GM23338 (cell line): Measurements from ENCODE around the gene ENDOV. TPM values are rescaled to one million over a fixed set of nuclear protein-coding genes. Genes with fewer than 3 reads are reported as not detected.

Experiments used
- ATAC-seq: fragments of 200-7000 bp; cut with Tn5 transposase; 3 replicates; pipeline ENCODE4 v1.9.1; 2020
- DNase-seq: peaks from one replicate; pipeline ENCODE4 v3.0.0-alpha.2; 2015; ENCODE audit warnings: low spot score
- H2AFZ ChIP-seq: fragments of 200-600 bp; sonication (generic); 2 replicates; pipeline ENCODE4 v1.8.0; 2016; ENCODE audit warnings: antibody characterized with exemption, mild to moderate bottlenecking, moderate library complexity
- H3F3A ChIP-seq: fragments of 200-600 bp; sonication (generic); replicated peaks from 2 replicates; pipeline ENCODE4 v1.8.0; 2017; ENCODE audit warnings: antibody characterized with exemption, mixed run types, low read depth
- H3K27ac ChIP-seq: fragments of 200-600 bp; sonication (generic); 2 replicates; pipeline ENCODE4 v1.6.1; 2016; ENCODE audit warnings: low read depth
- H3K27me3 ChIP-seq: fragments of 200-600 bp; sonication (generic); 2 replicates; pipeline ENCODE4 v1.8.0; 2016; ENCODE audit warnings: mild to moderate bottlenecking, mixed run types, moderate library complexity; ENCODE audit not compliant: insufficient read depth
- H3K36me3 ChIP-seq: fragments of 200-600 bp; sonication (generic); 2 replicates; pipeline ENCODE4 v1.8.0; 2016; ENCODE audit warnings: mild to moderate bottlenecking; ENCODE audit not compliant: insufficient read depth
- H3K4me1 ChIP-seq: fragments of 200-600 bp; sonication (generic); 2 replicates; pipeline ENCODE4 v1.8.0; 2016; ENCODE audit warnings: mild to moderate bottlenecking, moderate library complexity; ENCODE audit not compliant: insufficient read depth
- H3K4me2 ChIP-seq: fragments of 200-600 bp; sonication (generic); 2 replicates; pipeline ENCODE4 v1.7.1; 2017; ENCODE audit warnings: mixed run types
- H3K4me3 ChIP-seq: fragments of 200-600 bp; sonication (generic); 2 replicates; pipeline ENCODE4 v1.6.1; 2016; ENCODE audit warnings: mixed run types
- H3K79me2 ChIP-seq: fragments of 200-600 bp; sonication (generic); replicated peaks from 2 replicates; pipeline ENCODE4 v1.8.0; 2017; ENCODE audit warnings: mild to moderate bottlenecking; ENCODE audit not compliant: insufficient read depth
- H3K9me2 ChIP-seq: fragments of 200-600 bp; sonication (generic); 2 replicates; pipeline ENCODE4 v1.8.0; 2017; ENCODE audit not compliant: insufficient read depth
- H4K20me1 ChIP-seq: fragments of 200-600 bp; sonication (generic); replicated peaks from 2 replicates; pipeline ENCODE4 v1.8.0; 2017; ENCODE audit warnings: mild to moderate bottlenecking; ENCODE audit not compliant: insufficient read depth
- H3K27ac Mint-ChIP-seq: 2 replicates; pipeline ENCODE4 v1.8.0; 2020; ENCODE audit warnings: inconsistent platforms, mild to moderate bottlenecking, moderate library complexity, mixed read lengths
- H3K27me3 Mint-ChIP-seq: 3 replicates; pipeline ENCODE4 v1.8.0; 2022; ENCODE audit warnings: low read depth, mild to moderate bottlenecking, moderate library complexity, mixed read lengths, inconsistent platforms; ENCODE audit not compliant: insufficient read depth, poor library complexity
- H3K36me3 Mint-ChIP-seq: 3 replicates; pipeline ENCODE4 v1.8.0; 2021; ENCODE audit warnings: low read depth, mild to moderate bottlenecking, inconsistent platforms, moderate library complexity, mixed read lengths
- H3K4me1 Mint-ChIP-seq: 3 replicates; pipeline ENCODE4 v1.8.0; 2020; ENCODE audit warnings: mild to moderate bottlenecking, inconsistent platforms, mixed read lengths
- H3K4me3 Mint-ChIP-seq: 3 replicates; pipeline ENCODE4 v1.8.0; 2021; ENCODE audit warnings: moderate library complexity, mild to moderate bottlenecking, inconsistent platforms, mixed read lengths
- H3K9me3 Mint-ChIP-seq: 3 replicates; pipeline ENCODE4 v1.8.0; 2020; ENCODE audit warnings: moderate library complexity, mild to moderate bottlenecking, inconsistent platforms, mixed read lengths
- CREB1 ChIP-seq: fragments of 250-450 bp; sonication (Bioruptor Pico); IDR thresholded peaks from 2 replicates; pipeline ENCODE4 v1.5.0; 2020; ENCODE audit warnings: low read depth, mild to moderate bottlenecking, moderate library complexity
- EZH2 ChIP-seq: fragments of 200-600 bp; sonication (generic); IDR thresholded peaks from one replicate; pipeline ENCODE4 v1.8.0; 2017; ENCODE audit warnings: antibody characterized with exemption, mild to moderate bottlenecking, low read depth; ENCODE audit not compliant: unreplicated experiment
- EZH2phosphoT487 ChIP-seq: fragments of 200-600 bp; sonication (generic); IDR thresholded peaks from one replicate; pipeline ENCODE4 v1.8.1; 2018; ENCODE audit warnings: antibody characterized with exemption; ENCODE audit not compliant: unreplicated experiment
- NANOG ChIP-seq: IDR thresholded peaks from 2 replicates; pipeline ENCODE4 v1.6.1; 2016; ENCODE audit warnings: antibody characterized with exemption, borderline replicate concordance
- POLR2AphosphoS5 ChIP-seq: IDR thresholded peaks from 2 replicates; pipeline ENCODE4 v1.6.1; 2016; ENCODE audit warnings: antibody characterized with exemption, low read depth
- STAT1 ChIP-seq: IDR thresholded peaks from one replicate; pipeline ENCODE4 v1.6.1; 2016; ENCODE audit warnings: antibody characterized with exemption; ENCODE audit not compliant: unreplicated experiment
- ZNF114 ChIP-seq: fragments of 250-450 bp; sonication (Bioruptor Pico); IDR thresholded peaks from 2 replicates; pipeline ENCODE4 v1.5.0; 2020; ENCODE audit warnings: mild to moderate bottlenecking, moderate library complexity
- ZNF331 ChIP-seq: fragments of 250-450 bp; sonication (Bioruptor Pico); IDR thresholded peaks from 2 replicates; pipeline ENCODE4 v1.5.0; 2020; ENCODE audit warnings: low read depth, mild to moderate bottlenecking, moderate library complexity
- polyA plus RNA-seq: library from polyadenylated mRNA; unstranded; fragments of >200 nt; fragmentation: Nextera tagmentation; extraction: Ambion mirVana; gene quantifications from 2 replicates; pipeline ENCODE4 v1.2.1, GENCODE V29; 2016
- total RNA-seq: library from RNA; depleted of rRNA; stranded (reverse); fragments of >200 nt; shearing (Covaris generic); gene quantifications from 2 replicates; pipeline ENCODE4 v1.2.3, GENCODE V29; 2014
- TF ChIP-seq, protein P1 (sequence below): IDR thresholded peaks from 2 replicates; pipeline ENCODE4 v1.6.1; 2016; ENCODE audit warnings: antibody characterized with exemption
- TF ChIP-seq, protein P2 (sequence below): IDR thresholded peaks from one replicate; pipeline ENCODE4 v1.6.1; 2018; ENCODE audit warnings: antibody characterized with exemption; ENCODE audit not compliant: unreplicated experiment
- TF ChIP-seq, protein P3 (sequence below): fragments of 250-450 bp; sonication (Bioruptor Pico); IDR thresholded peaks from 2 replicates; pipeline ENCODE4 v1.5.0; 2020; ENCODE audit warnings: mild to moderate bottlenecking, moderate library complexity

ENDOV gene
- total and polyA plus RNA-seq, 2 experiments from 2014 or later = 11.5 to 16.1 TPM

DNA sequence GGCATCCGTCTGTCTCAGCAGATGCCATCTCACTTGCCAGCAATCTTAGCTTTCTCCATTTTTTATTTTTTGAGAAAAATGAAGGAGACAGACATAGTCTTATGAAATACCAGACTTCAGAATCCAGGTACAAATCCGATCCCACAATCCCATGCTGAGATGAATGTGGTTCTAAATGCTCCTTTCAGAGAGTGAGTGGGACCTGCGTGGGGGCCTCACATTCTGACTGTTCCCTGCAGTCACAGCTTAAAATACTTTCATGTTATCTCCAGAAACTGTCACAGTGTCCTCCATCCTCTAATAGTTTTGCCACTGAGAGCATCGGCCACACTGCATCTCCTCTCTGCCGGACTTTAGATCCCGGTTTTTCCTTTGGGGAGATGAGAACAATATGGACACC is 34.9 kb upstream of the ENDOV start:
- no peak for TF ChIP-seq NANOG
- H3K9me3 Mint-ChIP-seq = no peaks in the 10 kb centered on the region
- H3K4me2 ChIP-seq = no peak overlapping the region
- no peaks in the 10 kb centered on the region for H3K79me2 ChIP-seq
- H2AFZ ChIP-seq = no peak overlapping the region
- peaks cover 81% of the 10 kb centered on the region for H3K36me3 Mint-ChIP-seq
- peaks cover 7% of the 10 kb centered on the region; the same call in 2 of the 3 replicates for H3K4me1 Mint-ChIP-seq
- ATAC-seq = no peak
- H3K27me3 Mint-ChIP-seq = peaks cover 10% of the 10 kb centered on the region
- no peak for DNase-seq
- H3F3A ChIP-seq = no peaks in the 10 kb centered on the region
- no peaks in the 10 kb centered on the region for H3K4me1 ChIP-seq
- no peaks in the 10 kb centered on the region for H3K27me3 ChIP-seq
- H3K4me3 Mint-ChIP-seq = no peak overlapping the region
- no peaks in the 10 kb centered on the region for H4K20me1 ChIP-seq
- no peak overlapping the region for H3K4me3 ChIP-seq
- H3K9me2 ChIP-seq = no peaks in the 10 kb centered on the region
- H3K27ac ChIP-seq = no peak overlapping the region
- H3K36me3 ChIP-seq = peaks cover 21% of the 10 kb centered on the region
- H3K27ac Mint-ChIP-seq = no peak overlapping the region

DNA sequence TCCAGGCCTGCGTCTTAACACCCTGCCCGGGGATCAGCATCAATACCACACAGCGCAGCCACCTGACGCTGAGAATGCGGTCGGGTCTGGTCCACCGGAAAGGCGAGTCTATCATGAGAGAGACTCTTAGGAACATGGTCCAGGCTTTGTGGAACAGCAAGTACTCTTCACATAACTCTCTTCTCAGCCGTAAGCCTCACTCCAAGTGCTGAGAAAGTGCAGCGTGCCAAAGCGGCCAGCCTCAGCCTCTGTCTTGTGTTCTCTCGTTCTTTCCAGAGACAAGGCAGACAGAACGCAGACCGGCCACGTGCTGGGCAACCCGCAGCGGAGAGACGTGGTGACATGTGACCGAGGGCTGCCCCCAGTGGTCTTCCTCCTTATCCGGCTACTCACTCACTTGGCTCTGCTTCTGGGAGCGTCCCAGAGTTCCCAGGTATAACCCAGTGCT is 34.4 kb upstream of the ENDOV start:
- ATAC-seq (peak; percentile 40; the same call in 1 of the 3 replicates), DNase-seq (no peak)
- no peaks in the 10 kb centered on the region for H3K9me3 Mint-ChIP-seq
- Histone ChIP-seq H4K20me1 (no peaks in the 10 kb centered on the region), H3K9me2 (no peaks in the 10 kb centered on the region), H3K4me3 (no peak overlapping the region), H3F3A (no peaks in the 10 kb centered on the region), H3K79me2 (no peaks in the 10 kb centered on the region), H3K4me2 (no peak overlapping the region), H2AFZ (no peak overlapping the region), H3K27me3 (no peaks in the 10 kb centered on the region), H3K4me1 (no peaks in the 10 kb centered on the region), H3K27ac (no peak overlapping the region), H3K36me3 (peaks cover 21% of the 10 kb centered on the region)
- peaks cover 2% of the 10 kb centered on the region; the same call in 2 of the 3 replicates for H3K4me1 Mint-ChIP-seq
- H3K27me3 Mint-ChIP-seq = peaks cover 9% of the 10 kb centered on the region
- H3K36me3 Mint-ChIP-seq = peaks cover 80% of the 10 kb centered on the region
- H3K4me3 Mint-ChIP-seq = no peak overlapping the region
- peak overlapping the region; percentile 43; the same call in 1 of the 2 replicates for H3K27ac Mint-ChIP-seq
- TF ChIP-seq EZH2phosphoT487 (no peak), CREB1 (no peak), ZNF114 (CRISPR knock-in tag) (no peak), EZH2 (no peak), STAT1 (no peak), POLR2AphosphoS5 (no peak), ZNF331 (CRISPR knock-in tag) (no peak), NANOG (no peak)
- TF ChIP-seq, protein P1, sequence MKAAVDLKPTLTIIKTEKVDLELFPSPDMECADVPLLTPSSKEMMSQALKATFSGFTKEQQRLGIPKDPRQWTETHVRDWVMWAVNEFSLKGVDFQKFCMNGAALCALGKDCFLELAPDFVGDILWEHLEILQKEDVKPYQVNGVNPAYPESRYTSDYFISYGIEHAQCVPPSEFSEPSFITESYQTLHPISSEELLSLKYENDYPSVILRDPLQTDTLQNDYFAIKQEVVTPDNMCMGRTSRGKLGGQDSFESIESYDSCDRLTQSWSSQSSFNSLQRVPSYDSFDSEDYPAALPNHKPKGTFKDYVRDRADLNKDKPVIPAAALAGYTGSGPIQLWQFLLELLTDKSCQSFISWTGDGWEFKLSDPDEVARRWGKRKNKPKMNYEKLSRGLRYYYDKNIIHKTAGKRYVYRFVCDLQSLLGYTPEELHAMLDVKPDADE = no peak
- TF ChIP-seq, protein P2, sequence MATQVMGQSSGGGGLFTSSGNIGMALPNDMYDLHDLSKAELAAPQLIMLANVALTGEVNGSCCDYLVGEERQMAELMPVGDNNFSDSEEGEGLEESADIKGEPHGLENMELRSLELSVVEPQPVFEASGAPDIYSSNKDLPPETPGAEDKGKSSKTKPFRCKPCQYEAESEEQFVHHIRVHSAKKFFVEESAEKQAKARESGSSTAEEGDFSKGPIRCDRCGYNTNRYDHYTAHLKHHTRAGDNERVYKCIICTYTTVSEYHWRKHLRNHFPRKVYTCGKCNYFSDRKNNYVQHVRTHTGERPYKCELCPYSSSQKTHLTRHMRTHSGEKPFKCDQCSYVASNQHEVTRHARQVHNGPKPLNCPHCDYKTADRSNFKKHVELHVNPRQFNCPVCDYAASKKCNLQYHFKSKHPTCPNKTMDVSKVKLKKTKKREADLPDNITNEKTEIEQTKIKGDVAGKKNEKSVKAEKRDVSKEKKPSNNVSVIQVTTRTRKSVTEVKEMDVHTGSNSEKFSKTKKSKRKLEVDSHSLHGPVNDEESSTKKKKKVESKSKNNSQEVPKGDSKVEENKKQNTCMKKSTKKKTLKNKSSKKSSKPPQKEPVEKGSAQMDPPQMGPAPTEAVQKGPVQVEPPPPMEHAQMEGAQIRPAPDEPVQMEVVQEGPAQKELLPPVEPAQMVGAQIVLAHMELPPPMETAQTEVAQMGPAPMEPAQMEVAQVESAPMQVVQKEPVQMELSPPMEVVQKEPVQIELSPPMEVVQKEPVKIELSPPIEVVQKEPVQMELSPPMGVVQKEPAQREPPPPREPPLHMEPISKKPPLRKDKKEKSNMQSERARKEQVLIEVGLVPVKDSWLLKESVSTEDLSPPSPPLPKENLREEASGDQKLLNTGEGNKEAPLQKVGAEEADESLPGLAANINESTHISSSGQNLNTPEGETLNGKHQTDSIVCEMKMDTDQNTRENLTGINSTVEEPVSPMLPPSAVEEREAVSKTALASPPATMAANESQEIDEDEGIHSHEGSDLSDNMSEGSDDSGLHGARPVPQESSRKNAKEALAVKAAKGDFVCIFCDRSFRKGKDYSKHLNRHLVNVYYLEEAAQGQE = no peak
- TF ChIP-seq, protein P3, sequence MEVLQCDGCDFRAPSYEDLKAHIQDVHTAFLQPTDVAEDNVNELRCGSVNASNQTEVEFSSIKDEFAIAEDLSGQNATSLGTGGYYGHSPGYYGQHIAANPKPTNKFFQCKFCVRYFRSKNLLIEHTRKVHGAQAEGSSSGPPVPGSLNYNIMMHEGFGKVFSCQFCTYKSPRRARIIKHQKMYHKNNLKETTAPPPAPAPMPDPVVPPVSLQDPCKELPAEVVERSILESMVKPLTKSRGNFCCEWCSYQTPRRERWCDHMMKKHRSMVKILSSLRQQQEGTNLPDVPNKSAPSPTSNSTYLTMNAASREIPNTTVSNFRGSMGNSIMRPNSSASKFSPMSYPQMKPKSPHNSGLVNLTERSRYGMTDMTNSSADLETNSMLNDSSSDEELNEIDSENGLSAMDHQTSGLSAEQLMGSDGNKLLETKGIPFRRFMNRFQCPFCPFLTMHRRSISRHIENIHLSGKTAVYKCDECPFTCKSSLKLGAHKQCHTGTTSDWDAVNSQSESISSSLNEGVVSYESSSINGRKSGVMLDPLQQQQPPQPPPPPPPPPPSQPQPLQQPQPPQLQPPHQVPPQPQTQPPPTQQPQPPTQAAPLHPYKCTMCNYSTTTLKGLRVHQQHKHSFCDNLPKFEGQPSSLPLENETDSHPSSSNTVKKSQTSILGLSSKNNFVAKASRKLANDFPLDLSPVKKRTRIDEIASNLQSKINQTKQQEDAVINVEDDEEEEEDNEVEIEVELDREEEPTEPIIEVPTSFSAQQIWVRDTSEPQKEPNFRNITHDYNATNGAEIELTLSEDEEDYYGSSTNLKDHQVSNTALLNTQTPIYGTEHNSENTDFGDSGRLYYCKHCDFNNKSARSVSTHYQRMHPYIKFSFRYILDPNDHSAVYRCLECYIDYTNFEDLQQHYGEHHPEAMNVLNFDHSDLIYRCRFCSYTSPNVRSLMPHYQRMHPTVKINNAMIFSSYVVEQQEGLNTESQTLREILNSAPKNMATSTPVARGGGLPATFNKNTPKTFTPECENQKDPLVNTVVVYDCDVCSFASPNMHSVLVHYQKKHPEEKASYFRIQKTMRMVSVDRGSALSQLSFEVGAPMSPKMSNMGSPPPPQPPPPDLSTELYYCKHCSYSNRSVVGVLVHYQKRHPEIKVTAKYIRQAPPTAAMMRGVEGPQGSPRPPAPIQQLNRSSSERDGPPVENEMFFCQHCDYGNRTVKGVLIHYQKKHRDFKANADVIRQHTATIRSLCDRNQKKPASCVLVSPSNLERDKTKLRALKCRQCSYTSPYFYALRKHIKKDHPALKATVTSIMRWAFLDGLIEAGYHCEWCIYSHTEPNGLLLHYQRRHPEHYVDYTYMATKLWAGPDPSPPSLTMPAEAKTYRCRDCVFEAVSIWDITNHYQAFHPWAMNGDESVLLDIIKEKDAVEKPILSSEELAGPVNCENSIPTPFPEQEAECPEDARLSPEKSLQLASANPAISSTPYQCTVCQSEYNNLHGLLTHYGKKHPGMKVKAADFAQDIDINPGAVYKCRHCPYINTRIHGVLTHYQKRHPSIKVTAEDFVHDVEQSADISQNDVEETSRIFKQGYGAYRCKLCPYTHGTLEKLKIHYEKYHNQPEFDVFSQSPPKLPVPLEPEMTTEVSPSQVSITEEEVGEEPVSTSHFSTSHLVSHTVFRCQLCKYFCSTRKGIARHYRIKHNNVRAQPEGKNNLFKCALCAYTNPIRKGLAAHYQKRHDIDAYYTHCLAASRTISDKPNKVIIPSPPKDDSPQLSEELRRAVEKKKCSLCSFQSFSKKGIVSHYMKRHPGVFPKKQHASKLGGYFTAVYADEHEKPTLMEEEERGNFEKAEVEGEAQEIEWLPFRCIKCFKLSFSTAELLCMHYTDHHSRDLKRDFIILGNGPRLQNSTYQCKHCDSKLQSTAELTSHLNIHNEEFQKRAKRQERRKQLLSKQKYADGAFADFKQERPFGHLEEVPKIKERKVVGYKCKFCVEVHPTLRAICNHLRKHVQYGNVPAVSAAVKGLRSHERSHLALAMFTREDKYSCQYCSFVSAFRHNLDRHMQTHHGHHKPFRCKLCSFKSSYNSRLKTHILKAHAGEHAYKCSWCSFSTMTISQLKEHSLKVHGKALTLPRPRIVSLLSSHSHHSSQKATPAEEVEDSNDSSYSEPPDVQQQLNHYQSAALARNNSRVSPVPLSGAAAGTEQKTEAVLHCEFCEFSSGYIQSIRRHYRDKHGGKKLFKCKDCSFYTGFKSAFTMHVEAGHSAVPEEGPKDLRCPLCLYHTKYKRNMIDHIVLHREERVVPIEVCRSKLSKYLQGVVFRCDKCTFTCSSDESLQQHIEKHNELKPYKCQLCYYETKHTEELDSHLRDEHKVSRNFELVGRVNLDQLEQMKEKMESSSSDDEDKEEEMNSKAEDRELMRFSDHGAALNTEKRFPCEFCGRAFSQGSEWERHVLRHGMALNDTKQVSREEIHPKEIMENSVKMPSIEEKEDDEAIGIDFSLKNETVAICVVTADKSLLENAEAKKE = no peak
